ENCODE data around the gene LRP10.

Gene LRP10

DNA sequence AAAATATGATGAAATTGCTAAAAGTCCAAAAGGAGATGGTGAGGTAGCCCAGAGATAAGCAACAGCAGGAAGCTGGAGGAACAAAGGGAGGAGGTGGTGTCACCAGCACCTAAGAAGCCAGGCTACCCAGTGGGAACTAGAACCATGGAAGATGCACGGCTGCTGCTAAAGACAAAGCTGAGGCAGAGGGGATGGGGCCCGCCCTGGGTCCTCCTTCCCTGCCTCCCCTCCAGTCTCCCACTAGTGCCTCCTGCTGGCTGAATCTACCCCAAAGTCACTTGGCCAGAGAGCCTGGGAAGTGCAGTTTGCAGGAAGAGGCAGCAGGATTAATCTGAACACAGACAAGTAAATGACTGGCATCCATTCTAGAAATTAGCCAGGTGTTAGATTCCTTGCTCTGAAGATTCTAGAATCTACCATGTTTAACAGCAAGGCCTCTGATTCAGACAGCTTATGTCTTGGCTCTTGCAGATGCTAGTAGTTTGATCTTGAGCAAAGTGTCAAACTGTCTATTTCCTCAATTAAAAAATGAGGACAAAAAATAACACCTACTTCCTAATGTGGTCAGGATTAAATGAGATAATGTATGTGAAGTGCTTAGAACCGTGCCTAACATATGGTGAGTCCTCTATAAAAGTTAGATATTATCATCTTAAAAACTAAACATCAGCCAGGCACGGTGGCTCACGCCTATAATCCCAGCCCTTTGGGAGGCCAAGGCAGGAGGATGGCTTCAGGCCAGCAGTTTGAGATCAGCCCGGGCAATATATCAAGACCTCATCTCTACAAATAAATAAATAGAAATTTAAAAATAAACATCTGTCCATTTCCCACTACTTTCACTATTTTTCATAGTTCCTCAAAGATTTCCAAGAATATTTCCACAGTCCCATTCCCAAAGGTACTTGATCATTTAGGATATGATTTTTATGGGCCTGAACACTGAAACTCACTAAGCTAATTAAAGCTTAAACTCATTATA, 5.8 kb upstream of the LRP10 start:
- TF ChIP-seq ZNF274 (IDR thresholded peaks at IDR 0.05; ENCODE audit: low read depth, low read length), result no peak
- H3K4me3 ChIP-seq (ENCODE audit: low read length), result no peak overlapping the region

DNA sequence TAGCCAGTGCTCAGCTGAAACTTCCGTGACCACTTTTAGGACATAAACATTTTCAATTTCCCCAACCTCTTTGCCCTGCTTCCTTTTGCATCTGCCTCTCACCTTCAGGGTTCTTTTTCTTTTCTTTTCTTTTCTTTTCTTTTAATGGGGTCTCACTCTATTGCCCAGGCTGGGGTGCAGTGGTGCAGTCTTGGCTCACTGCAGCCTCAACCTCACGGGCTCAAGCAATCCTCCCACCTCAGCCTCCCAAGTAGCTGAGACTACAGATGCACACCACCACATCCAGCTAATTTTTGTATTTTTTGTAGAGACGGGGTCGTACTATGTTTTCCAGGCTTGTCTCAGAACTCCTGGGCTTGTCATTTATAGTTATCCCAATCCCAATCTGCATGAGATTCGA, 4.7 kb upstream of the LRP10 start:
- H3K4me3 ChIP-seq (ENCODE audit: low read length), result no peak overlapping the region
- TF ChIP-seq ZNF274 (IDR thresholded peaks at IDR 0.05; ENCODE audit: low read depth, low read length), result no peak

DNA sequence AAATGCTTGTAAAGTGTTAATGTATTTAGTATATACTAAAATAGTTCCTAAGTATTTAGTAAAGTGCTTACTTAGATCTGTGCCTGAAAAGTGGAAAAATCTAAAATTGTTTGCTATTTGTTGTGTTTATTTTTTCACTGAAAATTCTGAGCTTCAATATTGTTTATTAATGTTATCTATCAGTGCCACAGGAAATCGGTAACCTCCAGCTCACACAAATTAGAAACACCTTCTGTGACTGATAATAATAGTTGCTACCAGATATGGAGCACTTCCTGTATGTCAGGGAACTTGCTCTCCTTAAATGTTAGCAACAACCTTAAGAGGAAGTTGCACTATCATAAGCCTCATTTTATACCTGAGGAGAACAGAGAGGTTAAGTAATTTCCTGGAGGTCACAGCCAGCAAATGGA, 723 bp upstream of the LRP10 start:
- peak overlapping the region; percentile 87 for H3K4me3 ChIP-seq (ENCODE audit: low read length)
- no peak for TF ChIP-seq ZNF274 (IDR thresholded peaks at IDR 0.05; ENCODE audit: low read depth, low read length)

DNA sequence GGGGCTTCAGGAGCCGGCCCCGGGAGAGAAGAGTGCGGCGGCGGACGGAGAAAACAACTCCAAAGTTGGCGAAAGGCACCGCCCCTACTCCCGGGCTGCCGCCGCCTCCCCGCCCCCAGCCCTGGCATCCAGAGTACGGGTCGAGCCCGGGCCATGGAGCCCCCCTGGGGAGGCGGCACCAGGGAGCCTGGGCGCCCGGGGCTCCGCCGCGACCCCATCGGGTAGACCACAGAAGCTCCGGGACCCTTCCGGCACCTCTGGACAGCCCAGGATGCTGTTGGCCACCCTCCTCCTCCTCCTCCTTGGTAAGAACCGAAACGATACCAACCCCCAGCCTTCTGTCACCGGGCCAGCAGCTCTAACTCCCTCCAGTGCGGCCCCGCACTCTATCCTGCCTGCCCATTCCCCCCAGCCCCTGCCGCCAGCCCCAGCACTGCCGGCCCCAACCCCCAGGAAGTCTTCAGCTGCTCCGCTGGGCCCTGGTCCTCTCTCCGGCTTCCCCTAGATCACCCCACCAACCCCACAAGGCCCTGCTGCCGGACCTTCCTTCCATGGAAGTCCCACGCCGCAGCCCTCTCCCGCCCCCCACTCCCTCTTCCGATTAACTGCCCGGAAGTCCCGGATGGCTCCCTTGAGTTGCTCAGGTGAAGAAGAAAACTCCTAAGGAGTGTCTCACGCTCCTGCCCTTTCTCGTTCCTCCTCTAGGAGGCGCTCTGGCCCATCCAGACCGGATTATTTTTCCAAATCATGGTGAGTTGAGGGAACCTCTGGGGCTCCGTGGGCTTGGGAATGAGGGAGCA, 693 bp downstream of the LRP10 start:
- H3K4me3 ChIP-seq (ENCODE audit: low read length), result peak overlapping the region; percentile 87
- no peak for TF ChIP-seq ZNF274 (IDR thresholded peaks at IDR 0.05; ENCODE audit: low read depth, low read length)

DNA sequence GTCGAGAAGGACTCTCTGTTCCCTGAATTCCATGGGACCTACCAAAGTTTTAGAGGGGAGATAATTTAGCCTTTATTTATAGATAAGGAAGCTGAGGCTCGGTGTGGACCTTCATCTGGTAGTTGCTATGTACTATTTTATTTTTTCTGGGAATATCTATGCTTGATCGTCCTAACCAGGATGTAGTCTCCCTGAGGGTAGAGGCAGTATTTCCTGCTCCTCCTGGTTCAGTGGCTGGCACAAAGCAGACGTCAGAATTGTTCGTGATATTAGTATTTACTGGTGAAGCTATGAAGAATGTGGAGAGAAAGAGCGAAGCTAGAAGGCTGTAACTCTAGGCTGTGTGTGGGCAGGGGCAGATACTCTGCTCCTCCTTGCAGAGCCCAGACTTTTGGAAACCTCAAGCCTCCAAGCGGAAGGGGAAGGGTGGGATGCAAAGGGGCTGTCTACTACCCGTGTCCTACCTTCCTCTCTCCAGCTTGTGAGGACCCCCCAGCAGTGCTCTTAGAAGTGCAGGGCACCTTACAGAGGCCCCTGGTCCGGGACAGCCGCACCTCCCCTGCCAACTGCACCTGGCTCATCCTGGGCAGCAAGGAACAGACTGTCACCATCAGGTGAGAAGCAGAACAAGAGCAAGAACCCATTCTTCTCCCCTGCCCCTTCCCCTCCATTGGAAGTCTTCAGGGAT, 1.4 kb downstream of the LRP10 start:
- TF ChIP-seq ZNF274 (IDR thresholded peaks at IDR 0.05; ENCODE audit: low read depth, low read length), result no peak
- H3K4me3 ChIP-seq (ENCODE audit: low read length), result peak overlapping the region; percentile 87

DNA sequence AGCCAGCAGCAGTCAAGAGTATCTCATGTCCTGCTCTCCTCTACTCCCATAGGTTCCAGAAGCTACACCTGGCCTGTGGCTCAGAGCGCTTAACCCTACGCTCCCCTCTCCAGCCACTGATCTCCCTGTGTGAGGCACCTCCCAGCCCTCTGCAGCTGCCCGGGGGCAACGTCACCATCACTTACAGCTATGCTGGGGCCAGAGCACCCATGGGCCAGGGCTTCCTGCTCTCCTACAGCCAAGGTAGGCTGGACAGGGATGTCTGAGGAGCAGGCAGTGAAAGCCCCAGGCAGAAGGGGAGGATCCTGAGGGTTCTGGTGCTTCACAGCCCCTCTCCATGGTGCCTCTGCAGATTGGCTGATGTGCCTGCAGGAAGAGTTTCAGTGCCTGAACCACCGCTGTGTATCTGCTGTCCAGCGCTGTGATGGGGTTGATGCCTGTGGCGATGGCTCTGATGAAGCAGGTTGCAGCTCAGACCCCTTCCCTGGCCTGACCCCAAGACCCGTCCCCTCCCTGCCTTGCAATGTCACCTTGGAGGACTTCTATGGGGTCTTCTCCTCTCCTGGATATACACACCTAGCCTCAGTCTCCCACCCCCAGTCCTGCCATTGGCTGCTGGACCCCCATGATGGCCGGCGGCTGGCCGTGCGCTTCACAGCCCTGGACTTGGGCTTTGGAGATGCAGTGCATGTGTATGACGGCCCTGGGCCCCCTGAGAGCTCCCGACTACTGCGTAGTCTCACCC, 3.6 kb downstream of the LRP10 start:
- no peak for TF ChIP-seq ZNF274 (IDR thresholded peaks at IDR 0.05; ENCODE audit: low read depth, low read length)
- no peak overlapping the region for H3K4me3 ChIP-seq (ENCODE audit: low read length)

DNA sequence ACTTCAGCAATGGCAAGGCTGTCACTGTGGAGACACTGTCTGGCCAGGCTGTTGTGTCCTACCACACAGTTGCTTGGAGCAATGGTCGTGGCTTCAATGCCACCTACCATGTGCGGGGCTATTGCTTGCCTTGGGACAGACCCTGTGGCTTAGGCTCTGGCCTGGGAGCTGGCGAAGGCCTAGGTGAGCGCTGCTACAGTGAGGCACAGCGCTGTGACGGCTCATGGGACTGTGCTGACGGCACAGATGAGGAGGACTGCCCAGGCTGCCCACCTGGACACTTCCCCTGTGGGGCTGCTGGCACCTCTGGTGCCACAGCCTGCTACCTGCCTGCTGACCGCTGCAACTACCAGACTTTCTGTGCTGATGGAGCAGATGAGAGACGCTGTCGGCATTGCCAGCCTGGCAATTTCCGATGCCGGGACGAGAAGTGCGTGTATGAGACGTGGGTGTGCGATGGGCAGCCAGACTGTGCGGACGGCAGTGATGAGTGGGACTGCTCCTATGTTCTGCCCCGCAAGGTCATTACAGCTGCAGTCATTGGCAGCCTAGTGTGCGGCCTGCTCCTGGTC, 4.3 kb downstream of the LRP10 start:
- TF ChIP-seq ZNF274 (IDR thresholded peaks at IDR 0.05; ENCODE audit: low read depth, low read length), result no peak
- H3K4me3 ChIP-seq (ENCODE audit: low read length), result no peak overlapping the region

DNA sequence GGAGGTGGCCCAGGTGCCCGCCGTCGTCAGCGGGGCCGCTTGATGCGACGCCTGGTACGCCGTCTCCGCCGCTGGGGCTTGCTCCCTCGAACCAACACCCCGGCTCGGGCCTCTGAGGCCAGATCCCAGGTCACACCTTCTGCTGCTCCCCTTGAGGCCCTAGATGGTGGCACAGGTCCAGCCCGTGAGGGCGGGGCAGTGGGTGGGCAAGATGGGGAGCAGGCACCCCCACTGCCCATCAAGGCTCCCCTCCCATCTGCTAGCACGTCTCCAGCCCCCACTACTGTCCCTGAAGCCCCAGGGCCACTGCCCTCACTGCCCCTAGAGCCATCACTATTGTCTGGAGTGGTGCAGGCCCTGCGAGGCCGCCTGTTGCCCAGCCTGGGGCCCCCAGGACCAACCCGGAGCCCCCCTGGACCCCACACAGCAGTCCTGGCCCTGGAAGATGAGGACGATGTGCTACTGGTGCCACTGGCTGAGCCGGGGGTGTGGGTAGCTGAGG, 5.5 kb downstream of the LRP10 start:
- H3K4me3 ChIP-seq (ENCODE audit: low read length), result no peak overlapping the region
- no peak for TF ChIP-seq ZNF274 (IDR thresholded peaks at IDR 0.05; ENCODE audit: low read depth, low read length)

DNA sequence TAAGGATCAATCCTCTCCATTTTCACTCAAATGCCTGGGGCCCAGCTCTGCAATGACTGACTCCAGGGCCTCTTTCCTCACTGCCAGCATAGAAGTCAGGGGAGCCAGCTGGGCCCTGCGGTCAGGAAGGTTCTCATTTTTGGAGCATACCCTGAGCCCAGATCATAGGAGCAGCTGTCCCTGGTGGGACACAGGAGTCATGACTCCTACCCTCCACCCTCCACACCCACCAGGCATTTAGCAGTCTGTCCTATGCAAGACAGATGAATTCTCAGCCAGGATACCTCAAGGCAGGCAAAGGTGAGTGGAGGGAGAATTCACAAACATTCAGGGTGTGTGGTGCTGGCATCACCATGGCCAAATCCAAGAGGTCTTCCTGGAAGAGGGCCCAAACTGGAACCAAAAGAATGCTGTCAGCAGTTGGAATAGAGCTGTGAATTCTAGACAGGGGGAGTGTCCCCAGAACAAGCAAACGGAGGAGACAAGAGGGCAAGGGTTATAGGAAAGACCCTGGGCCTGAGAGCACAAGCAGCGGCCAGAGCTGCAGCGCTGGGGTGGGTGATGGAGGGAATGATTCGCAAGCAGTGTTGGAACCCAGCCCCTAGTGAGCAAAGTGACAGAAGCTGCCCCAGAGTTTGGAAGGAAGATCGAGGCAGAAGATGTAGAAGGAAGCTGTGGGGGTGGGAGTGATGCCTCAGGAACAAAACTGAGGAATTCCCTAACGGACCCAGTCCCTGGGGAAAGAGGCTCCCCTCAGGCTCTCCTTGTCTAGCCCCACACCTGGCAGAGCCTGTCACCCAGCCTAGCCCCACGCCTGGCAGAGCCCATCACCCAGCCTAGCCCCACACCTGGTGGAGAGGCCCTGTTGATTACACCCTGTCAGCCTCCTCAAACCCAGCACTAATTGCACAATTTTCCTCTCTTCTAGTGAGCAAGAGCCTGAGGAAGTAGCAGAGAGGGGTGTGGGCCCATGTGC, 7.0 kb downstream of the LRP10 start:
- TF ChIP-seq ZNF274 (IDR thresholded peaks at IDR 0.05; ENCODE audit: low read depth, low read length), result no peak

DNA sequence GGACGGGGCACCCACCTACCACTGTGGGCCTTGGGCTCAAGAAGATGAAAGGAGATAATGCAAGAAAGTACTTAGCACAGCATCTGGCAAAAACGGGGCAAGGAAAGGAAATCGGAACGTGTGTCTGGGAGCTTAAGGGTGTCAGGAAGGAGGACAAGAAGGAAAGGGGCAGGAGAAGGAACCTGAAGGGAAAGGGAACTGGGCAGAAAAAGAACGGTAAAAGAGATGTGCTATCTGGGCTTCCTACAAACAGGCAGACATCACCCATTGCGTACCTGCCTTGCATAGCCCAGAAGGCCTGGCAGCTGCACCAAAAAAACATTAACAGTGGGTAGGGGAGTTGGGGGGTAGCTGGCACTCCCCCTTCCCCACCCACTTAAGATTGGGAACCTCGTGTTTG, 10.5 kb downstream of the LRP10 start:
- H3K4me3 ChIP-seq (ENCODE audit: low read length), result no peak overlapping the region
- TF ChIP-seq ZNF274 (IDR thresholded peaks at IDR 0.05; ENCODE audit: low read depth, low read length), result no peak

More for the DNA sequence above, 7.0 kb downstream of the LRP10 start:
- H3K4me3 ChIP-seq (ENCODE audit: low read length), result no peak overlapping the region

DNA sequence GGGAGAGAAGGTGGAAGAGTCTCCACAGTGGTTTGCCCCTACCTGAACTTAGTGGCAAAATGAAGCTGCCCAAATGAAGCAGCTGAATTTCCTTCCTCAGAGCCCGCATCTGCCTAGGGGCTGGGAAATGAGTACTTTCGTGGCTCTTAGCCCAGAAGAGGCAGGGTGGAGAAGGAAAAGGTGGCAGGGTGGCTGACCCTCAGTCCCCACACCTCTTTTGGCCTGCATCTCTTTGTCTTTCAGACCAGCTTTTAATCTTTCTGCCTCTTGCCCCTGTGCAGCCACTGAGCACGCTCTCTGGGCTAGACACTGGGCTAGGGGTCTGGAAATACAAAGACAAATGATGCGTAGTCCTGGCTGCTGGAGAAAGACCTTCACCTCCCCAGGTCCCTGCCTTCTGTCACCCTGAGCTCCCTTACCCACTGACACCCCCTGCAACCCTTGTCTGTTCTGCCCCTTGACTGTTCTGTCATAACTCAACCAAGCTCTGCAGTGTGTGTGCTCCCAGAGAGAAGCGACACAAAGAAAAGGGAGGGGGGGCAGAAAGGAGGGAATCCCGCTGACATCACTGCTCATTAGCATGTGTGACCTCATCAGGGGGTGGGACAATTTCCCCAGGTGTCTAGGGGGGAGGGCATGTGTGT, 11.1 kb downstream of the LRP10 start:
- no peak overlapping the region for H3K4me3 ChIP-seq (ENCODE audit: low read length)
- no peak for TF ChIP-seq ZNF274 (IDR thresholded peaks at IDR 0.05; ENCODE audit: low read depth, low read length)

All from GM08714 (cell line).